SK-N-SH (cell line): ENCODE measurements around the gene HOXC4.

ENCODE experiments used
- CTCF ChIP-seq: fragments of 200-600 bp; sonication (generic); IDR thresholded peaks from 2 replicates; pipeline ENCODE4 v1.6.1; 2017; ENCODE audit warnings: antibody characterized with exemption, mild to moderate bottlenecking, moderate library complexity
- ELF1 ChIP-seq: IDR thresholded peaks from 2 replicates; pipeline ENCODE4 v1.4.0; 2012
- FOSL2 ChIP-seq: IDR thresholded peaks from 2 replicates; pipeline ENCODE4 v1.4.0; 2012; ENCODE audit warnings: low read depth, mild to moderate bottlenecking, moderate library complexity, borderline replicate concordance
- GABPA ChIP-seq: IDR thresholded peaks from 2 replicates; pipeline ENCODE4 v1.4.0; 2012; ENCODE audit warnings: low read depth, mild to moderate bottlenecking
- JUND ChIP-seq: IDR thresholded peaks from 2 replicates; pipeline ENCODE4 v1.4.0; 2012
- MEF2A ChIP-seq: IDR thresholded peaks from 2 replicates; pipeline ENCODE4 v1.4.0; 2012; ENCODE audit warnings: low read depth, borderline replicate concordance
- MXI1 ChIP-seq: IDR thresholded peaks from 2 replicates; pipeline ENCODE4 v1.6.1; 2012; ENCODE audit warnings: mild to moderate bottlenecking, low read depth, low read length, improper control_type of control experiment
- NFIC ChIP-seq: IDR thresholded peaks from 2 replicates; pipeline ENCODE4 v1.4.0; 2012; ENCODE audit warnings: borderline replicate concordance
- POLR2AphosphoS5 ChIP-seq: IDR thresholded peaks from 2 replicates; pipeline ENCODE4 v1.6.1; 2012; ENCODE audit warnings: low read depth, low read length
- YY1 ChIP-seq: IDR thresholded peaks from 2 replicates; pipeline ENCODE4 v1.4.0; 2012; ENCODE audit warnings: low read depth, mild to moderate bottlenecking

GRCh38 chr12:54019924-54020590 lies 33.6 kb upstream of the HOXC4 start:
- TF ChIP-seq POLR2AphosphoS5 (no peak), FOSL2 (no peak), NFIC (no peak), CTCF (no peak), GABPA (no peak), MEF2A (no peak), ELF1 (no peak), JUND (no peak), MXI1 (no peak), YY1 (no peak)
